ENCODE measurements around the gene CKM. TPM values are rescaled to one million over a fixed set of nuclear protein-coding genes. Genes with fewer than 3 reads are reported as not detected.

Gene CKM
- total and polyA plus RNA-seq, 2 donors (not counting 3 experiments of a cell fraction or from before 2014, with no cell fraction given): not detected

DNA sequence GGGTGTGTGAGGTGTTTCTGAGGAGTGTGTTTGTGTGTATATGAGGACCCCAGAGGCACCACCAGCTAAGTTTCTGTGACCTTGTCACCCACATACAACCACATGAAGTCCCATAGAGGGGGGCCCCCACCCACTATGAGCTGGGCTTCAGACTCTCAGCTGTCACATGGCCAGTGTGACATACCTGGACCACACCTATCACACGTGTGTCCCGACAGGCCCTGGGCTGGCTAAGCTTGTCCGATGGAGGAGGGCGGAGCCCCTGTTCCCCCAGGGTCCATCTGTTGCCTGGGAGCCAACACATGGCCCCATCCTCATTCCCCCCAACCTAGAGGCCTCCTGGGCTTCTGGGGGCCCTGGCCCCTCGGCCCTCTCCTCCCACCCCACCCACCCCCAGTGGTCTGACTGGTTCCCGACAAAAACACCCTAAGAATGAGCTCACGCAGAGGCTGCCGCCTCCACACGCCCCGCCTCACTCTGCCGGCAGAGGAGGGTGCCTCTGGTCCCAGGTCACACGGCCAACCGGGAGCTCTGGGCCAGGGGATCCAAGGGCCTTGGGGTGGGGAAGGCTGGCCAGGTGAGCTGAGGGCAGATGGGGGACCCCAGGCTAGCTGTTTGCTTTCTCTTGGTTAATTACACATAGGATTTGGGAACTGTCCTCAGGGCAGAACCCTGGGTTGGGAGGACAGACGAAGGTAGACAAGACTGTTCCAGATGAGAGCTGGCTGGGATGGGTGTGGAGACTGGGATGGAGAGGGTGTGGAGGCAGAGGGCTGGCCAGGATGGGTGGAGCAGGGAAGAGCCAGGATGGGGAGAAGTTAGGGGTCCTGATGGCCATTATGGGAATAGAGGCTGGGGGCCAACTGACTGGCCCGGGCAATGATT is 22.2 kb upstream of the CKM start:
- CTCF ChIA-PET: interaction anchor here (0.8 to 1.4 kb wide), 3 partner anchors 58 to 285 kb away, joined by 3 to 5 read pairs (median 4); no protein-coding TSS in a partner anchor
- no peak overlapping the region for H3K9ac ChIP-seq (replicated peaks; ENCODE audit: extremely low read depth, insufficient read depth, low read length)
- intact Hi-C loops (cut with micrococcal nuclease): no loop called here
- no peak overlapping the region for H3K4me3 ChIP-seq (replicated peaks in 1 of 3; ENCODE audit: insufficient read depth in 1 of 3, low read depth in 1 of 3, low read length in 3 of 3)
- H3K36me3 ChIP-seq (ENCODE audit: control insufficient read depth in 2 of 2, extremely low read depth in 1 of 2, insufficient read depth in 2 of 2, low read length in 2 of 2): no peaks in the 10 kb centered on the region
- no peak overlapping the region for H3K27ac ChIP-seq (ENCODE audit: insufficient read depth, low read depth, low read length)
- no peak for TF ChIP-seq POLR2AphosphoS5 (IDR thresholded peaks at IDR 0.05; ENCODE audit: insufficient read depth, low read depth, low read length)
- no peaks in the 10 kb centered on the region for H3K9me1 ChIP-seq (replicated peaks; ENCODE audit: control insufficient read depth, extremely low read depth, insufficient read depth, low read length)
- no peak overlapping the region for H3K4me2 ChIP-seq (ENCODE audit: insufficient read depth, low read length)
- FAIRE-seq: no peak
- H3K4me1 ChIP-seq (ENCODE audit: control insufficient read depth, extremely low read depth, insufficient read depth, low read length): peaks cover 2% of the 10 kb centered on the region
- H2AFZ ChIP-seq (ENCODE audit: low read depth, low read length): no peak overlapping the region
- dilution Hi-C loops (cut with MboI; ENCODE audit: extremely low pct_ligation_motif_present, low sequenced_read_pairs): no loop called here
- peaks cover 5% of the 10 kb centered on the region in 2 experiments for H3K27me3 ChIP-seq (ENCODE audit: control insufficient read depth in 2 of 2, insufficient read depth in 2 of 2, low read length in 2 of 2)
- H3K79me2 ChIP-seq (ENCODE audit: control insufficient read depth, insufficient read depth, low read length): no peaks in the 10 kb centered on the region
- DNase-seq (ENCODE audit: low read depth, low spot score): no peak
- H3K9me3 ChIP-seq (replicated peaks; ENCODE audit: control insufficient read depth, insufficient read depth, low read length): no peaks in the 10 kb centered on the region
- H4K20me1 ChIP-seq (replicated peaks; ENCODE audit: control insufficient read depth, extremely low read depth, insufficient read depth, low read length): no peaks in the 10 kb centered on the region
- BruUV-seq (replicated peaks): no TSS peak
- POLR2A ChIA-PET: no interaction called here

DNA sequence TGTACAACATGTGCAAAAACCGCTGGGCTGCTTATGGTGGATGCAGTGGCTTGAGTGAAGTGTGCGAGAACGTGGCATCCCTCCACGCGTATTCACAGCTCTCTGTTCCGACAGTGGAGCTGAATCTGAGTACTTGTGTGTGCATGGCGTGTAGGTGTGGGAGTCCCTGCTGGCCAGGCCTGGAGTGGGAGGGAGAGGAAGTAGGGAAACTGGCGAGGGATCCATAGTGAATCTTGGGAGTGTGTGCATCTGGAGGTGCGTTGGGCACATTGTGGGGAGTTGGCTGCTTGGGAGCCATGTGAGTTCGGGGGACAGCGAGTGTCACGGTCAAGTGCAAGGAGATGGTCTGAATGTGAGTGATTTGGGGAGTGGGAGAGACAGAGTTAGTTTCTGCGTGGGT is 20.2 kb upstream of the CKM start:
- Histone ChIP-seq H3K9me1 (replicated peaks; ENCODE audit: control insufficient read depth, extremely low read depth, insufficient read depth, low read length) (no peaks in the 10 kb centered on the region), H4K20me1 (replicated peaks; ENCODE audit: control insufficient read depth, extremely low read depth, insufficient read depth, low read length) (no peaks in the 10 kb centered on the region), H3K4me2 (ENCODE audit: insufficient read depth, low read length) (no peak overlapping the region), H3K4me3 (replicated peaks in 1 of 3; ENCODE audit: insufficient read depth in 1 of 3, low read depth in 1 of 3, low read length in 3 of 3) (no peak overlapping the region), H3K36me3 (ENCODE audit: control insufficient read depth in 2 of 2, extremely low read depth in 1 of 2, insufficient read depth in 2 of 2, low read length in 2 of 2) (no peaks in the 10 kb centered on the region), H3K9me3 (replicated peaks; ENCODE audit: control insufficient read depth, insufficient read depth, low read length) (no peaks in the 10 kb centered on the region), H2AFZ (ENCODE audit: low read depth, low read length) (no peak overlapping the region), H3K27ac (ENCODE audit: insufficient read depth, low read depth, low read length) (no peak overlapping the region), H3K79me2 (ENCODE audit: control insufficient read depth, insufficient read depth, low read length) (no peaks in the 10 kb centered on the region), H3K27me3 (ENCODE audit: control insufficient read depth in 2 of 2, insufficient read depth in 2 of 2, low read length in 2 of 2) (peaks cover 5% of the 10 kb centered on the region in 2 experiments), H3K9ac (replicated peaks; ENCODE audit: extremely low read depth, insufficient read depth, low read length) (no peak overlapping the region), H3K4me1 (ENCODE audit: control insufficient read depth, extremely low read depth, insufficient read depth, low read length) (peaks cover 2% of the 10 kb centered on the region)
- BruUV-seq (replicated peaks): no TSS peak
- TF ChIP-seq JUN (IDR thresholded peaks at IDR 0.05; ENCODE audit: borderline replicate concordance, insufficient read depth, insufficient read length, low read depth) (no peak), POLR2AphosphoS5 (IDR thresholded peaks at IDR 0.05; ENCODE audit: insufficient read depth, low read depth, low read length) (no peak)
- ChIA-PET POLR2A (no interaction called here), CTCF (no interaction called here)
- intact Hi-C loops (cut with micrococcal nuclease) (no loop called here), dilution Hi-C loops (cut with MboI; ENCODE audit: extremely low pct_ligation_motif_present, low sequenced_read_pairs) (no loop called here)
- DNase-seq (ENCODE audit: low read depth, low spot score) (no peak), FAIRE-seq (no peak)
